MCF 10A (cell line): ENCODE measurements around the gene ATG7. TPM values are rescaled to one million over a fixed set of nuclear protein-coding genes. Genes with fewer than 3 reads are reported as not detected.
A peak's percentile ranks its signal among the peaks of the same experiment; 100 is the strongest.
"Not testable (repeated sequence)": the region's sequence is repeated elsewhere in the genome, so short reads cannot be mapped to it uniquely, and the experiment has no call there.

ENCODE experiments used
- BruUV-seq: library from RNA; stranded (reverse); fragments of 400-500 nt; replicated peaks from 2 replicates; lab custom pipeline; 2021; lab: Mats Ljungman, UMichigan
- CTCF ChIA-PET: fragments of 300-600 bp; sonication (Branson Sonifier 250); formaldehyde crosslinking; extraction: SDS; loops from one replicate; lab custom pipeline; 2021; ENCODE audit warnings: antibody characterized with exemption, inconsistent platforms; lab: Yijun Ruan, JAX
- POLR2A ChIA-PET: fragments of 300-600, 350-650 bp; sonication (Branson Sonifier 250); formaldehyde crosslinking; extraction: SDS; loops from one replicate; lab custom pipeline; 2020; ENCODE audit warnings: antibody characterized with exemption, inconsistent platforms; lab: Yijun Ruan, JAX
- DNase-seq: peaks from one replicate; pipeline ENCODE4 v3.0.0-alpha.2; 2018; ENCODE audit not compliant: unreplicated experiment
- H3K27ac Mint-ChIP-seq: one replicate; pipeline ENCODE4 v1.8.0; 2022; ENCODE audit warnings: mild to moderate bottlenecking, low read depth, mixed read lengths; ENCODE audit not compliant: unreplicated experiment
- H3K27me3 Mint-ChIP-seq: one replicate; pipeline ENCODE4 v1.8.0; 2022; ENCODE audit warnings: mixed read lengths; ENCODE audit not compliant: insufficient read depth, unreplicated experiment
- H3K36me3 Mint-ChIP-seq: one replicate; pipeline ENCODE4 v1.8.0; 2022; ENCODE audit warnings: mild to moderate bottlenecking, moderate library complexity, mixed read lengths; ENCODE audit not compliant: insufficient read depth, unreplicated experiment
- H3K4me1 Mint-ChIP-seq: one replicate; pipeline ENCODE4 v1.8.0; 2022; ENCODE audit warnings: mixed read lengths; ENCODE audit not compliant: insufficient read depth, unreplicated experiment
- H3K4me3 Mint-ChIP-seq: one replicate; pipeline ENCODE4 v1.8.0; 2022; ENCODE audit warnings: mild to moderate bottlenecking, moderate library complexity, mixed read lengths; ENCODE audit not compliant: unreplicated experiment
- H3K9me3 Mint-ChIP-seq: one replicate; pipeline ENCODE4 v1.8.0; 2022; ENCODE audit warnings: mixed read lengths; ENCODE audit not compliant: unreplicated experiment
- CTCF ChIP-seq: fragments of 200-600 bp; IDR thresholded peaks from one replicate; pipeline ENCODE4 v1.8.0; 2022; ENCODE audit warnings: antibody characterized with exemption, mild to moderate bottlenecking; ENCODE audit not compliant: unreplicated experiment
- intact Hi-C: fragments of 100-400 bp; cut with micrococcal nuclease; formaldehyde crosslinking; loops from 2 replicates; pipeline ENCODE4 v1.14.1; 2022
- total RNA-seq: library from RNA; stranded (reverse); gene quantifications from 2 replicates; pipeline ENCODE4 v1.2.3, GENCODE V29; 2022

Gene ATG7
- total RNA-seq, 1 experiment from 2014 or later: 54.0 TPM

GRCh38 chr3:11248596-11248995 is 23.6 kb upstream of the ATG7 start:
- intact Hi-C loops: no loop called here
- no peak overlapping the region for H3K4me3 Mint-ChIP-seq
- H3K27me3 Mint-ChIP-seq: no peaks in the 10 kb centered on the region
- H3K27ac Mint-ChIP-seq: no peak overlapping the region
- no peaks in the 10 kb centered on the region for H3K9me3 Mint-ChIP-seq
- DNase-seq: no peak
- no peaks in the 10 kb centered on the region for H3K36me3 Mint-ChIP-seq
- ChIA-PET POLR2A (interaction anchor here (0.6 to 1.4 kb wide), 2 partner anchors 23 to 40 kb away, joined by 3 to 4 read pairs; partner anchors contain the start of gene ATG7), CTCF (interaction anchor here (0.5 to 2.6 kb wide), 6 partner anchors 12 to 1394 kb away, joined by 3 to 15 read pairs (median 3); no protein-coding TSS in a partner anchor)
- H3K4me1 Mint-ChIP-seq: peaks cover 4% of the 10 kb centered on the region
- no peak for TF ChIP-seq CTCF
- BruUV-seq: no TSS peak

- POLR2A ChIA-PET: no interaction called here
- H3K9me3 Mint-ChIP-seq: no peaks in the 10 kb centered on the region
- no TSS peak for BruUV-seq
- H3K27ac Mint-ChIP-seq: no peak overlapping the region
- no peaks in the 10 kb centered on the region for H3K27me3 Mint-ChIP-seq
- H3K36me3 Mint-ChIP-seq: peaks cover 14% of the 10 kb centered on the region
- TF ChIP-seq CTCF: no peak
- intact Hi-C loops: no loop called here
- no peak overlapping the region for H3K4me3 Mint-ChIP-seq
- CTCF ChIA-PET: interaction anchor here (0.6 to 1.2 kb wide), 2 partner anchors 49 to 84 kb away, joined by 3 to 4 read pairs; no protein-coding TSS in a partner anchor
- peaks cover 5% of the 10 kb centered on the region for H3K4me1 Mint-ChIP-seq
- DNase-seq: no peak
These were observed 21.0 kb upstream of the ATG7 start for GRCh38 chr3:11250902-11251806.

GRCh38 chr3:11251807-11252176 is 20.4 kb upstream of the ATG7 start:
- Mint-ChIP-seq H3K27ac (no peak overlapping the region), H3K4me3 (no peak overlapping the region), H3K9me3 (no peaks in the 10 kb centered on the region), H3K4me1 (peaks cover 5% of the 10 kb centered on the region), H3K36me3 (peaks cover 14% of the 10 kb centered on the region), H3K27me3 (no peaks in the 10 kb centered on the region)
- CTCF ChIA-PET: no interaction called here
- no peak for TF ChIP-seq CTCF
- BruUV-seq: no TSS peak
- intact Hi-C loops: no loop called here
- DNase-seq: no peak
- POLR2A ChIA-PET: no interaction called here

GRCh38 chr3:11254876-11255275 is 17.3 kb upstream of the ATG7 start:
- CTCF ChIA-PET: interaction anchor here (0.5 to 0.6 kb wide), 2 partner anchors 8 to 57 kb away, joined by 3 read pairs; no protein-coding TSS in a partner anchor
- Mint-ChIP-seq H3K27me3 (no peaks in the 10 kb centered on the region), H3K4me3 (no peak overlapping the region)

GRCh38 chr3:11255537-11255936 is 16.7 kb upstream of the ATG7 start:
- POLR2A ChIA-PET, H3K4me1 Mint-ChIP-seq, DNase-seq, intact Hi-C loops, H3K9me3 Mint-ChIP-seq, H3K27ac Mint-ChIP-seq, H3K4me3 Mint-ChIP-seq, H3K27me3 Mint-ChIP-seq, BruUV-seq: not testable (repeated sequence)
- CTCF ChIA-PET: interaction anchor here (0.5 to 0.6 kb wide), 2 partner anchors 9 to 58 kb away, joined by 3 read pairs; no protein-coding TSS in a partner anchor
- peaks cover 21% of the 10 kb centered on the region for H3K36me3 Mint-ChIP-seq

More at GRCh38 chr3:11254876-11255275, 17.3 kb upstream of the ATG7 start:
- DNase-seq: peak; percentile 24
- no peak for TF ChIP-seq CTCF
- Mint-ChIP-seq H3K36me3 (peaks cover 15% of the 10 kb centered on the region), H3K9me3 (no peaks in the 10 kb centered on the region), H3K27ac (peak overlapping the region; percentile 12), H3K4me1 (peaks cover 5% of the 10 kb centered on the region)
- no TSS peak for BruUV-seq
- POLR2A ChIA-PET: no interaction called here
- intact Hi-C loops: no loop called here
